Colonic mucosa (tissue), 4 donors: Measurements from ENCODE around the gene CGB7. TPM values are rescaled to one million over a fixed set of nuclear protein-coding genes. Genes with fewer than 3 reads are reported as not detected.
A peak's percentile ranks its signal among the peaks of the same experiment; 100 is the strongest.
"Not testable (repeated sequence)": the region's sequence is repeated elsewhere in the genome, so short reads cannot be mapped to it uniquely, and the experiment has no call there.

Experiments
- DNase-seq: peaks from one replicate; pipeline ENCODE4 v3.0.0-alpha.2; 2020
- H3K27ac ChIP-seq: fragments of 200-600 bp; one replicate; pipeline ENCODE4 v1.8.0; 2021
- H3K27me3 ChIP-seq: fragments of 200-600 bp; one replicate; pipeline ENCODE4 v1.8.0; 2021
- H3K36me3 ChIP-seq: fragments of 200-600 bp; one replicate; pipeline ENCODE4 v1.8.0; 2021
- H3K4me1 ChIP-seq: fragments of 200-600 bp; one replicate; pipeline ENCODE4 v1.8.0; 2021; ENCODE audit warnings: mild to moderate bottlenecking
- H3K4me3 ChIP-seq: fragments of 200-600 bp; one replicate; pipeline ENCODE4 v1.8.0; 2021
- H3K9ac ChIP-seq, 2 donors: one replicate each; pipeline ENCODE4 v1.7.0; 2013; ENCODE audit warnings: control low read depth in 2 of 2, low read depth in 2 of 2, low read length in 2 of 2
- H3K9me3 ChIP-seq: fragments of 200-600 bp; one replicate; pipeline ENCODE4 v1.8.0; 2021
- intact Hi-C: fragments of 100-400 bp; cut with DNase I; formaldehyde crosslinking; loops from one replicate; pipeline ENCODE4 v1.14.1; 2022
- total RNA-seq, 2 donors: library from RNA; stranded (reverse); fragmentation: NEBNext Ultra II Directional in 1 of 2; extraction: Animal tissue kit (Norgen Biotek cat#: 25700) in 1 of 2; gene quantifications; one replicate each; pipeline ENCODE4 v1.2.1, GENCODE V29; 2021
- TF ChIP-seq, protein P1 (sequence below): fragments of 200-600 bp; IDR thresholded peaks from one replicate; pipeline ENCODE4 v1.8.0; 2022; ENCODE audit warnings: antibody characterized with exemption, mild to moderate bottlenecking
- donor health status: healthy.
- donor health status: DM: no; HTN: no; CAD: no.
- donor health status: DM: no; HTN: no; CAD: no.

CGB7 gene
- total RNA-seq, 2 donors from 2014 or later = not detected

DNA sequence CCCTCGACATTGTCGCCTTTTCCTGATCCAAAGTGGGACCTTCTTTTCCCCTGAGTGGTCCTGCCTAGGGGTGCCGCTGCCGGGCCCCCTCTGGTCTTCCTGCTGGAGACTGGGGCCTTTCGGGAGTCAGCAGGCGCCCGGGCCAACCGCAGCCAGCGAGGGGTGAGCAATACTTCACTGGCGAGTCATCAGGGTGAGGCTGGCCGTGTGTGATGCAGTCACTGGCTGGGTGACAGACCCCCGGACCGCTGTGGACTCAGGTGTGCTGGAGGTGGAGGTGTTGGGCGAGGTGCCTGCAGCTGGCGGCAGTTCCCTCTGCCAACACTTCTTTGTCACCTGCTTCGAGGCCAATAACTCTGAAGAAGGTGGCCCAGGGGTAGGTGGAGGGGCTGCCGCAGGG is 15.4 kb downstream of the CGB7 start:
- intact Hi-C loops = no loop called here
- no peaks in the 10 kb centered on the region for H3K9me3 ChIP-seq
- TF ChIP-seq, protein P1, sequence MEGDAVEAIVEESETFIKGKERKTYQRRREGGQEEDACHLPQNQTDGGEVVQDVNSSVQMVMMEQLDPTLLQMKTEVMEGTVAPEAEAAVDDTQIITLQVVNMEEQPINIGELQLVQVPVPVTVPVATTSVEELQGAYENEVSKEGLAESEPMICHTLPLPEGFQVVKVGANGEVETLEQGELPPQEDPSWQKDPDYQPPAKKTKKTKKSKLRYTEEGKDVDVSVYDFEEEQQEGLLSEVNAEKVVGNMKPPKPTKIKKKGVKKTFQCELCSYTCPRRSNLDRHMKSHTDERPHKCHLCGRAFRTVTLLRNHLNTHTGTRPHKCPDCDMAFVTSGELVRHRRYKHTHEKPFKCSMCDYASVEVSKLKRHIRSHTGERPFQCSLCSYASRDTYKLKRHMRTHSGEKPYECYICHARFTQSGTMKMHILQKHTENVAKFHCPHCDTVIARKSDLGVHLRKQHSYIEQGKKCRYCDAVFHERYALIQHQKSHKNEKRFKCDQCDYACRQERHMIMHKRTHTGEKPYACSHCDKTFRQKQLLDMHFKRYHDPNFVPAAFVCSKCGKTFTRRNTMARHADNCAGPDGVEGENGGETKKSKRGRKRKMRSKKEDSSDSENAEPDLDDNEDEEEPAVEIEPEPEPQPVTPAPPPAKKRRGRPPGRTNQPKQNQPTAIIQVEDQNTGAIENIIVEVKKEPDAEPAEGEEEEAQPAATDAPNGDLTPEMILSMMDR = no peak
- H3K27me3 ChIP-seq = no peaks in the 10 kb centered on the region
- H3K9ac ChIP-seq = no peak overlapping the region
- H3K4me3 ChIP-seq = no peak overlapping the region
- no peak for DNase-seq
- no peak overlapping the region for H3K27ac ChIP-seq
- H3K4me1 ChIP-seq = no peaks in the 10 kb centered on the region
- no peaks in the 10 kb centered on the region for H3K36me3 ChIP-seq

DNA sequence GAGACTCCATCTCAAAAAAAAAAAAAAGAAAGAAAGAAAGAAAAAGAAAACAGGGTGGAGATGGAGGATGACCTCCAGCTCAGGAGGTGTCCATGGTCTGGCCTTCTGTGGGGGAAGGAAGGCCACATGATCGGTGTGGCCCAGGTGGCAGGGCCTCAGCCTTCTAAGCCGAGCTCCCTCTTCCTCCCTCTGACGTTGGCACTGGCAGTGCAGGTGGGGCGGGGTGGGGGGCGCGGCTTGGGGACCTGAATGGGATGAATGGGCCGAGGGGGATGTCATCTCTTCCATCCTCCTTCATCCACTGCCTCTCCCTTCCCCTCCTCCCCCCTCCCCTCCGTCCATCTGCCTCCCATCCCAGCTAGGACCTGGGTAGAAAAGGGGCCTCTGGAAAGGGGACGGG is 17.8 kb downstream of the CGB7 start:
- H3K36me3 ChIP-seq, H3K27me3 ChIP-seq, H3K9ac ChIP-seq, intact Hi-C loops, H3K4me1 ChIP-seq, H3K9me3 ChIP-seq, DNase-seq, H3K27ac ChIP-seq, H3K4me3 ChIP-seq: not testable (repeated sequence)

DNA sequence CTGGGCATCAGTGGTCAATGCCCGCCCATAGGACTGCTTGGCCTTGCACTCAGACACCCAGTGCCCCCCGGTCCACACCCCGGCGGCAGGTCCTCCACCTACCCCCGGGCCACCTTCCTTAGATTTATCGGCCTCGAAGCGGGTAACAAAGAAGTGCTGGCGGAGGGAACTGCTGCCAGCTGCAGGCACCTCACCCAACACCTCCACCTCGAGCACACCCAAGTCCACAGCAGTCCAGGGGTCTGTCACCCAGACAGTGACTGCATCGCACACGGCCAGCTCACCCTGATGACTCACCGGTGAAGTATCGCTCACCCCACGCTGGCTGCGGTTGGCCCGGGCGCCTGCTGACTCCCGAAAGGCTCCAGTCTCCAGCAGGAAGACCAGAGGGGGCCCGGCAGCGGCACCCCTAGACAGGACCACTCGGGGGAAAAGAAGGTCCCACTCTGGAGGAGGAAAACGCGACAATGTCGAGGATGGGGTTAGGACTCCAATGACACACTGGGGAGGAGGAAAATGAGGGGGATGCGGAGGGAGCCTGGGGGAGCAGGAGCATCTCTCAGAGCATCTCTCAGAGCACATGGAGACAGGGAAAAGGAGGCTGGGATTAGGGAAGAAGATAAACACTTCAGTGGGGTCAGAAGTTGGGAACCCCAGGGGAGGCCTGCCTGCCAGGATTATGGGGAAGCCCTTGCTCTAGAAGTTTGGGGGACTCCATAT is 18.8 kb downstream of the CGB7 start:
- H3K27ac ChIP-seq, H3K9ac ChIP-seq, DNase-seq, H3K4me1 ChIP-seq, H3K9me3 ChIP-seq, H3K27me3 ChIP-seq, H3K36me3 ChIP-seq, intact Hi-C loops, H3K4me3 ChIP-seq: not testable (repeated sequence)

DNA sequence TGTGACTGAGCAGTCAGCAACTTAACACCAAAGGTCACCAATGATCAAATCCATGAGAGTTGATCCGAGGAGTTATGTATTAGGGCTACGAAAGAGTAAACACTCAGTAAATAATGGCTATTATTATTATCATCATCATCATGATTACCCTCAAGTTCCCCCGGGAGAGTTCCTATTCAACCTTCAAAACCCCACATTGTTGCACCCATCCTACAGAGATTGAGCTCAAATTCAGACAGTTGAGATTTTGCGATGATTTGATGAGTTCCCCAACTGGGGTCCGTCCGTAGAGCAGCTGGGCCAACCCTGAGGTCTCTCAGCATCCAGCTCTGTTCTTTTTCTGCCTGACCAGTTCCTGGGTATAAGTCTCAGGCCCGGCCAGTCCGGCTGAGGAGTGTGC is 19.4 kb downstream of the CGB7 start:
- H3K36me3 ChIP-seq, H3K4me3 ChIP-seq, H3K9me3 ChIP-seq, H3K9ac ChIP-seq, DNase-seq, H3K27ac ChIP-seq, intact Hi-C loops, H3K4me1 ChIP-seq, H3K27me3 ChIP-seq: not testable (repeated sequence)

DNA sequence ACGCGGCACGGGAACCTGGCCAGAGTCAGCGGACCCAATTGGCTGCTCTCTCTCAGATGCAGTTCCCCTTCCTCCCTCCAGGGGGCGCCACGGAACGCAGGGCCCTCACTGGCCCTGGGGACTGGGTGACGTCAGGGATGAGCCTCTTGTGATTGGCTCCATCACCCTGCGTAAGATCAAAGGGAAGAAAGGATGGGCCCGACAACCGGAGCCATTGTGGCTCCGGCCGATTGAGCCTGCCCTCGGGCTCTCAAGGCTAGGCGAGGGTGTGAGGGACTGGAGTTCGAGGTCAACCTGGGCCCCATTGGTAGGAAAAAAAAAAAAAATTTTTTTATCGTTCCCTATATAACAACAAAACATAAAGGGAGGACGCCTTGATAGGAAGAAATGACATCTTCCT is 20.7 kb downstream of the CGB7 start, which contains the start of gene CGB1:
CGB1 (minus strand) TSS at position 81 of the 400 bp plus-strand sequence. CDS start 184 bp downstream, outside the sequence.
- H3K9ac ChIP-seq, H3K27ac ChIP-seq, intact Hi-C loops, H3K4me1 ChIP-seq, H3K9me3 ChIP-seq, H3K4me3 ChIP-seq, H3K27me3 ChIP-seq, H3K36me3 ChIP-seq: not testable (repeated sequence)
- DNase-seq = peak; percentile 26

DNA sequence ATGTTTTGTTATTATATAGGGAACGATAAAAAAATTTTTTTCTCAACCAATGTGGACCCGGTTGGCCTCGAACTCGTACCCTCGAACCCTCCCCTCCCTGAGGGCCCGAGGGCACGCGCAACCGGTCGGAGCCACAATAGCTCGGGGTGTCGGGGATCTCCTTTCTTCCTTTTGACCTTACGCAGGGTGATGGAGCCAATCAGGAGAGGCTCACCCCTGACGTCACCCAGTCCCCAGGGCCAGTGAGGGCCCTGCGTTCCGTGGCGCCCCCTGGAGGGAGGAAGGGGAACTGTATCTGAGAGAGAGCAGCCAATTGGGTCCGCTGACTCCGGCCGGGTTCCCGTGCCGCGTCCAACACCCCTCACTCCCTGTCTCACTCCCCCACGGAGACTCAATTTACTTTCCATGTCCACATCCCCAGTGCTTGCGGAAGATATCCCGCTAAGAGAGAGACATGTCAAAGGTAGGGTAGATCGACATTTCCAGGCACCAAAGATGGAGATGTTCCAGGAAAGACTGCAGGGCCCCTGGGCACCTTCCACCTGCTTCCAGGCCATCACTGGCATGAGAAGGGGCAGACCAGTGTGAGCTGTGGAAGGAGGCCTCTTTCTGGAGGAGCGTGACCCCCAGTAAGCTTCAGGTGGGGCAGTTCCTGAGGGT is 25.8 kb downstream of the CGB7 start, which contains the start of gene CGB2:
CGB2 (plus strand) TSS at position 249 of the 660 bp plus-strand sequence; CDS start at position 455, 206 bp downstream.
- peak; percentile 27 for DNase-seq

DNA sequence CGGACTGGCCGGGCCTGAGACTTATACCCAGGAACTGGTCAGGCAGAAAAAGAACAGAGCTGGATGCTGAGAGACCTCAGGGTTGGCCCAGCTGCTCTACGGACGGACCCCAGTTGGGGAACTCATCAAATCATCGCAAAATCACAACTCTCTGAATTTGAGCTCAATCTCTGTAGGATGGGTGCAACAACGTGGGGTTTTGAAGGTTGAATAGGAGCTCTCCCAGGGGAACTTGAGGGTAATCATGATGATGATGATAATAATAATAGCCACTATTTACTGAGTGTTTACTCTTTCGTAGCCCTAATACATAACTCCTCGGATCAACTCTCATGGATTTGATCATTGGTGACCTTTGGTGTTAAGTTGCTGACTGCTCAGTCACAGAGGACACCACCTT is 27.2 kb downstream of the CGB7 start:
- H3K9ac ChIP-seq, intact Hi-C loops, H3K27me3 ChIP-seq, H3K4me1 ChIP-seq, DNase-seq, H3K27ac ChIP-seq, H3K36me3 ChIP-seq, H3K4me3 ChIP-seq, H3K9me3 ChIP-seq: not testable (repeated sequence)

More for the DNA sequence above, 25.8 kb downstream of the CGB7 start, which contains the start of gene CGB2:
- H3K27ac ChIP-seq, H3K36me3 ChIP-seq, H3K9ac ChIP-seq, H3K9me3 ChIP-seq, H3K4me1 ChIP-seq, intact Hi-C loops, H3K27me3 ChIP-seq, H3K4me3 ChIP-seq: not testable (repeated sequence)

DNA sequence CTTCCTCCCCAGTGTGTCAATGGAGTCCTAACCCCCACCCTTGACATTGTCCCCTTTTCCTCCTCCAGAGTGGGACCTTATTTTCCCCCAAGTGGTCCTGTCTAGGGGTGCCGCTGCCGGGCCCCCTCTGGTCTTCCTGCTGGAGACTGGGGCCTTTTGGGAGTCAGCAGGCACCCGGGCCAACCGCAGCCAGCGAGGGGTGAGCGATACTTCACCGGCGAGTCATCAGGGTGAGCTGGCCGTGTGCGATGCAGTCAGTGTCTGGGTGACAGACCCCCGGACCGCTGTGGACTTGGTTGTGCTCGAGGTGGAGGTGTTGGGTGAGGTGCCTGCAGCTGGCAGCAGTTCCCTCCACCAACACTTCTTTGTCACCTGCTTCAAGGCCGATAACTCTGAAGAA is 27.8 kb downstream of the CGB7 start:
- intact Hi-C loops, H3K4me1 ChIP-seq, DNase-seq, H3K27ac ChIP-seq, H3K9ac ChIP-seq, H3K27me3 ChIP-seq, H3K36me3 ChIP-seq, H3K4me3 ChIP-seq, H3K9me3 ChIP-seq: not testable (repeated sequence)

DNA sequence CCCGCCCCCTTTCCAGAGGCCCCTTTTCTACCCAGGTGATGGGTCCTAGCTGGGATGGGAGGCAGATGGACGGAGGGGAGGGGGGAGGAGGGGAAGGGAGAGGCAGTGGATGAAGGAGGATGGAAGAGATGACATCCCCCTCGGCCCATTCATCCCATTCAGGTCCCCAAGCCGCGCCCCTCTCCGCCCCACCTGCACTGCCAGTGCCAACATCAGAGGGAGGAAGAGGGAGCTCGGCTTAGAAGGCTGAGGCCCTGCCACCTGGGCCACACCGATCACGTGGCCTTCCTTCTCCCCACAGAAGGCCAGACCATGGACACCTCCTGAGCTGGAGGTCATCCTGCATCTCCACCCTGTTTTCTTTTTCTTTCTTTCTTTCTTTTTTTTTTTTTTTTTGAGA is 28.9 kb downstream of the CGB7 start:
- H3K27me3 ChIP-seq, H3K36me3 ChIP-seq, intact Hi-C loops, DNase-seq, H3K9ac ChIP-seq, H3K4me3 ChIP-seq, H3K27ac ChIP-seq, H3K9me3 ChIP-seq, H3K4me1 ChIP-seq: not testable (repeated sequence)

DNA sequence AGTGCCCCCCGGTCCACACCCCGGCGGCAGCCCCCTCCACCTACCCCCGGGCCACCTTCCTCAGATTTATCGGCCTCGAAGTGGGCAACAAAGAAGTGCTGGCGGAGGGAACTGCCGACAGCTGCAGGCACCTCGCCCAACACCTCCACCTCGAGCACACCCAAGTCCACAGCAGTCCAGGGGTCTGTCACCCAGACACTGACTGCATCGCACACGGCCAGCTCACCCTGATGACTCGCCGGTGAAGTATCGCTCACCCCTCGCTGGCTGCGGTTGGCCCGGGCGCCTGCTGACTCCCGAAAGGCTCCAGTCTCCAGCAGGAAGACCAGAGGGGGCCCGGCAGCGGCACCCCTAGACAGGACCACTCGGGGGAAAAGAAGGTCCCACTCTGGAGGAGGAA is 31.9 kb downstream of the CGB7 start:
- not testable (repeated sequence) for H3K27me3 ChIP-seq

DNA sequence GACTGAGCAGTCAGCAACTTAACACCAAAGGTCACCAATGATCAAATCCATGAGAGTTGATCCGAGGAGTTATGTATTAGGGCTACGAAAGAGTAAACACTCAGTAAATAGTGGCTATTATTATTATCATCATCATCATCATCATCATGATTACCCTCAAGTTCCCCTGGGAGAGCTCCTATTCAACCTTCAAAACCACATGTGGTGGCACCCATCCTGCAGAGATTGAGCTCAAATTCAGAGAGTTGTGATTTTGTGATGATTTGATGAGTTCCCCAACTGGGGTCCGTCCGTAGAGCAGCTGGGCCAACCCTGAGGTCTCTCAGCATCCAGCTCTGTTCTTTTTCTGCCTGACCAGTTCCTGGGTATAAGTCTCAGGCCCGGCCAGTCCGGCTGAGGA is 32.5 kb downstream of the CGB7 start:
- H3K27ac ChIP-seq, H3K27me3 ChIP-seq, intact Hi-C loops, H3K9ac ChIP-seq, H3K36me3 ChIP-seq, H3K9me3 ChIP-seq, H3K4me3 ChIP-seq, DNase-seq, H3K4me1 ChIP-seq: not testable (repeated sequence)

More for the DNA sequence above, 31.9 kb downstream of the CGB7 start:
- DNase-seq, H3K27ac ChIP-seq, H3K4me1 ChIP-seq, intact Hi-C loops, H3K36me3 ChIP-seq, H3K4me3 ChIP-seq, H3K9me3 ChIP-seq, H3K9ac ChIP-seq: not testable (repeated sequence)

DNA sequence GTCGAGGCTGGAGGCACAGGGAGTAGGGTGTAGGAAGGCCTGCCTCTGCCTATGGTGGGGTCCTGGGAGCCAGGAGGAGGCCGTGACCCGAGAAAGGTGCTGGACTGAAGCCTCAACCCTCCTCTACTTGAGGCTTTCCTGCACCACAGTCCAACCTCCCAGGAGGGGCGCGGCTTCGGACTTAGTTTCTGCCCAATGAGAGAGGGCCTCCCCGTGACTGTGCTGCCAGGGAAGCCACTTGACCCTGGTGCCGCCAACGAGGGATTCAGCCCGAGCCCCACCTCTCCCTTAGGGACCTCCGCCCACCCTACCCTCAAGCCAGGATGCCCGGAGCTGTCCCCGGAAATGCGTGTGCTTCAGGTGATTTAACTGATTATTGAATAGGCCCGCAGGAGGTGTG is 33.3 kb downstream of the CGB7 start, which contains the start of gene CGB3:
CGB3 (minus strand) TSS at position 101 of the 400 bp plus-strand sequence. CDS start 362 bp downstream, outside the sequence.
- H3K4me1 ChIP-seq, H3K9me3 ChIP-seq, H3K4me3 ChIP-seq, H3K9ac ChIP-seq, DNase-seq, H3K27me3 ChIP-seq, intact Hi-C loops, H3K36me3 ChIP-seq, H3K27ac ChIP-seq: not testable (repeated sequence)
